DOHH2 (cell line): Measurements from ENCODE around the gene SMG6.

Experiments
- EZH2phosphoT487 ChIP-seq: fragments of 200-600 bp; sonication (generic); IDR thresholded peaks from 2 replicates; pipeline ENCODE4 v1.6.1; 2017; ENCODE audit warnings: borderline replicate concordance, mild to moderate bottlenecking, antibody characterized with exemption, low read length, moderate library complexity, mixed read lengths
- TF ChIP-seq, protein P1 (sequence below): fragments of 200-600 bp; sonication (generic); IDR thresholded peaks from one replicate; pipeline ENCODE4 v1.5.1; 2014; ENCODE audit warnings: antibody characterized with exemption, mild to moderate bottlenecking, low read depth, low read length; ENCODE audit not compliant: poor library complexity, severe bottlenecking

DNA sequence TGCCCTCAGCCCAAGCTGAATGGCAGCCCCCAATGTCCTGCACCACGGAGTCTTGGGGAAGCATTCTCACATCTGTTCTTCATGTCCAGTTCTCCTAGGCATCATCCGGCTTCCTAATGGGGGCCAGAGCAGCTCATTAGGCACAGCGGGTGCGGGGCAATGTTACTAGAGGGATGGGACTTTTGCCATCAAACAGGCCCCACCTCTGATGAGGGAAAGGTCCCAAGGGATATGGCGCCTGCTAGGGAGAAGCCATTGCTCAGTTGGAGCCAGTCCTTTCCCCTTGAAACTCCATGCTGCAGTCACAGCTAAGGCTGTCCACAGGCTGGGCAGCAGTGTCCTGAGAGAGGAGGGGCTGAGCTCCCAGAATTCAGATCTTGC, 275.4 kb downstream of the SMG6 start:
- TF ChIP-seq, protein P1, sequence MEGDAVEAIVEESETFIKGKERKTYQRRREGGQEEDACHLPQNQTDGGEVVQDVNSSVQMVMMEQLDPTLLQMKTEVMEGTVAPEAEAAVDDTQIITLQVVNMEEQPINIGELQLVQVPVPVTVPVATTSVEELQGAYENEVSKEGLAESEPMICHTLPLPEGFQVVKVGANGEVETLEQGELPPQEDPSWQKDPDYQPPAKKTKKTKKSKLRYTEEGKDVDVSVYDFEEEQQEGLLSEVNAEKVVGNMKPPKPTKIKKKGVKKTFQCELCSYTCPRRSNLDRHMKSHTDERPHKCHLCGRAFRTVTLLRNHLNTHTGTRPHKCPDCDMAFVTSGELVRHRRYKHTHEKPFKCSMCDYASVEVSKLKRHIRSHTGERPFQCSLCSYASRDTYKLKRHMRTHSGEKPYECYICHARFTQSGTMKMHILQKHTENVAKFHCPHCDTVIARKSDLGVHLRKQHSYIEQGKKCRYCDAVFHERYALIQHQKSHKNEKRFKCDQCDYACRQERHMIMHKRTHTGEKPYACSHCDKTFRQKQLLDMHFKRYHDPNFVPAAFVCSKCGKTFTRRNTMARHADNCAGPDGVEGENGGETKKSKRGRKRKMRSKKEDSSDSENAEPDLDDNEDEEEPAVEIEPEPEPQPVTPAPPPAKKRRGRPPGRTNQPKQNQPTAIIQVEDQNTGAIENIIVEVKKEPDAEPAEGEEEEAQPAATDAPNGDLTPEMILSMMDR = no peak
- TF ChIP-seq EZH2phosphoT487 = no peak
